ENCODE measurements around the gene MAML3. TPM values are rescaled to one million over a fixed set of nuclear protein-coding genes. Genes with fewer than 3 reads are reported as not detected.

Gene MAML3
- total RNA-seq, 1 donor from 2014 or later: 2.7 TPM

DNA sequence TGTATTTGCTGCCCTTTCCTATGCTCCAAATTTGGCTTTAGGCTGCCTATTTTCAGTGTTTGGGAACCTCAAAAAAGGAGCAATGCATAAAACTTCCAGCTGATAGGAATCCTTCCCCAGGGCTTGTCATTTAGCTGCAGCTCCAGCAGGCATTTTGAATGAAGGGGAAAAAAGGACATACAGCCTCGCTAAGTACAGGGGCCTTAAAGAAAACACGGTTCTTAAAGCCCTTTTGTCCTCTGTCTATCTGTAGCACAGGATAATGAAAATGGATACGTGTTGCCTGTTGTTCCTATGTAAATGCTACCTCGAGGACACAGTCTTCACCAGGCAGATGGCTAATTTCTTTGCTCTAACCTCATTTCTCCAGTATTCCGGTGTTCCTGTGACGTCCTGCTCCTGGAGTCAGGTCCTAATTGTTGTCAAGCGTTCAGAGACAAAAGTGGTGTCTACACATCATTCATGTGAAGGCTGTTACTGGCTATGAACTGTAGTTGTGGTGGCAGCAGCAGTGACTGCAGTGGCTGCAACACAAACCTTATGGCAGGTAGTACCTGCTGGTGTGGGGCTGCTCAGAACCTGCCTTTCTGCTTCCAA, 371.0 kb downstream of the MAML3 start:
- Histone ChIP-seq H3K27me3 (ENCODE audit: control insufficient read depth, insufficient read depth, low read length) (no peaks in the 10 kb centered on the region), H3K4me3 (ENCODE audit: low read depth, low read length) (no peak overlapping the region), H3K36me3 (ENCODE audit: control insufficient read depth, insufficient read depth, low read length) (no peaks in the 10 kb centered on the region)
- DNase-seq (ENCODE audit: low read depth): no peak
- TF ChIP-seq, protein P1, sequence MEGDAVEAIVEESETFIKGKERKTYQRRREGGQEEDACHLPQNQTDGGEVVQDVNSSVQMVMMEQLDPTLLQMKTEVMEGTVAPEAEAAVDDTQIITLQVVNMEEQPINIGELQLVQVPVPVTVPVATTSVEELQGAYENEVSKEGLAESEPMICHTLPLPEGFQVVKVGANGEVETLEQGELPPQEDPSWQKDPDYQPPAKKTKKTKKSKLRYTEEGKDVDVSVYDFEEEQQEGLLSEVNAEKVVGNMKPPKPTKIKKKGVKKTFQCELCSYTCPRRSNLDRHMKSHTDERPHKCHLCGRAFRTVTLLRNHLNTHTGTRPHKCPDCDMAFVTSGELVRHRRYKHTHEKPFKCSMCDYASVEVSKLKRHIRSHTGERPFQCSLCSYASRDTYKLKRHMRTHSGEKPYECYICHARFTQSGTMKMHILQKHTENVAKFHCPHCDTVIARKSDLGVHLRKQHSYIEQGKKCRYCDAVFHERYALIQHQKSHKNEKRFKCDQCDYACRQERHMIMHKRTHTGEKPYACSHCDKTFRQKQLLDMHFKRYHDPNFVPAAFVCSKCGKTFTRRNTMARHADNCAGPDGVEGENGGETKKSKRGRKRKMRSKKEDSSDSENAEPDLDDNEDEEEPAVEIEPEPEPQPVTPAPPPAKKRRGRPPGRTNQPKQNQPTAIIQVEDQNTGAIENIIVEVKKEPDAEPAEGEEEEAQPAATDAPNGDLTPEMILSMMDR (IDR thresholded peaks at IDR 0.05; ENCODE audit: insufficient read depth, low read length, poor library complexity, severe bottlenecking): no peak

DNA sequence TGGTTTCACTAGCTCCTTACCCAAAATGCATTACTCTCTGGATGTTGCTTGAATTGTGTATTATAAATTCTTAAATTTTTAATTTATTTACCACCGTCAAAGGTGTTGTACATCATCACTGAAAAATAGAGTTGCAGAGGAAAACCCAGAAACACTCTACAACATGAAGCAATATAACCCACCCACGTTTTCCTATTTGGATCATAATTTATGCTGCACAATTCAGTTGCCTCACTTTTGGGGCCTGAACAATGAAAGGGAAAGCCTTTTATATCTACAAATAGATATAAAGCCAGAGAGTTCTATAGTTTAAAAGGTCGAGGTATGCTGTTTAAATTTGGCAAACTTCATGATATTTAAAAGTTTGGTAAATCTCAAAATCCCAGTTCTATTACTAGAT, 372.9 kb downstream of the MAML3 start:
- DNase-seq (ENCODE audit: low read depth): no peak
- H3K36me3 ChIP-seq (ENCODE audit: control insufficient read depth, insufficient read depth, low read length): no peaks in the 10 kb centered on the region
- no peak overlapping the region for H3K4me3 ChIP-seq (ENCODE audit: low read depth, low read length)
- TF ChIP-seq, protein P1 (IDR thresholded peaks at IDR 0.05; ENCODE audit: insufficient read depth, low read length, poor library complexity, severe bottlenecking): no peak
- H3K27me3 ChIP-seq (ENCODE audit: control insufficient read depth, insufficient read depth, low read length): no peaks in the 10 kb centered on the region

DNA sequence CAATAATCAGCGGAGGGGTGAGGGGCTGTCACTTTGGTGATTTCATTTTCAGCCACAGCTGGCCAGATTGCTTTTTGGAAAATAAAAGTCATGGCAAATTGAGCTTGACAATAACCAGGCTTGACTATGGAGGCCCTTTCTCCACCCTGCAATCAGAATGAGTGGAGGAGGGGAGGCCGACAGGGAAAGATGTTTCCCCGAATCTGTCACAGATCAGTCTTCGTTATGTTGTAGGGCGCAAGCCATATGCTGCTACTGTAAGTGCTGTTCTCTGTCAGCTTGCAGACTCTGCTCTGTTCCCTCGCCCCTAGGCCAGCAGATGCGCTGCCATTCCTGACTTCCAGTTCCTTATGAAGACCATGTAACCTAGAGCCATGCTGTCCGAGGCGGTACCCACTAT, 374.3 kb downstream of the MAML3 start:
- TF ChIP-seq, protein P1 (IDR thresholded peaks at IDR 0.05; ENCODE audit: insufficient read depth, low read length, poor library complexity, severe bottlenecking): no peak

DNA sequence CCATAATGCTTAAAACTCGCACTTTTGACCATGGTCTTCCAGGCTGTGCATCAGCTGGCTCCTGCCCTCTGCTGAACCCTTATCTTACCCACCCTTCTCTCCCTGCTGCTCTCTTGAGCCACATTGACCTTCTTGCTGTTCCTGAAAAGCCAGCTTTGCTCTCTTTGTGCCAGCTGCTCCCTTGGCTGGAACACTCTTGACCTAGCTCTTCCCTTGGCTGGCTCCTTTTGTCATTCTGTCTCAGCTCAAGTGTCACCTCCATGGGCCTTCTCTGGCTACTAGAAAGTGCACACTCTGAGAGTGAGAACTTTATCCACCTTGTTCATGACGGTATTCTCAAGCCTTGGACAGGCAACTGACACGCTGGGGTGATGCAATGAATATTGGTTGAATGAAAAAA, 376.2 kb downstream of the MAML3 start:
- Histone ChIP-seq H3K27me3 (ENCODE audit: control insufficient read depth, insufficient read depth, low read length) (no peaks in the 10 kb centered on the region), H3K4me3 (ENCODE audit: low read depth, low read length) (no peak overlapping the region), H3K36me3 (ENCODE audit: control insufficient read depth, insufficient read depth, low read length) (no peaks in the 10 kb centered on the region)
- no peak for DNase-seq (ENCODE audit: low read depth)
- TF ChIP-seq, protein P1 (IDR thresholded peaks at IDR 0.05; ENCODE audit: insufficient read depth, low read length, poor library complexity, severe bottlenecking): no peak

More for the DNA sequence above, 374.3 kb downstream of the MAML3 start:
- DNase-seq (ENCODE audit: low read depth): no peak
- Histone ChIP-seq H3K4me3 (ENCODE audit: low read depth, low read length) (no peak overlapping the region), H3K27me3 (ENCODE audit: control insufficient read depth, insufficient read depth, low read length) (no peaks in the 10 kb centered on the region), H3K36me3 (ENCODE audit: control insufficient read depth, insufficient read depth, low read length) (no peaks in the 10 kb centered on the region)

DNA sequence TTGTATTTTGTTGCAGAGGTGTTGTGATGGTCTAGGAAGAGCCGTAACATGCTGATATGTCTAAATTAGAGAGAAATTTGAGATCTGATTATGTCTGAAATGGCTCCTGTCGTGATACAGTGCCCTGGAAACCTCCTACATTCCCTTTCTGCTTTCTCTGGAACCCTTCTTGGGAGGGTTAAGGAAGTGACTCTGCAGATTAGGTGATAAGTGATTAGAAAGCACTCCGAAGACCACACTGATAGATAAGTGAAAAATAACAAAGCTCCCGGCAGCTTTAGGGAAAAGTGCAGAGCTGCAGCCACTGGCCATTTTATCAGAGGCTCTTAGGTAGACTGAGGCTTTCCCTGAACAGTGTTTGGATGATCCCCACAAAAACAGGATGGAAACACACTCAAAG, 377.7 kb downstream of the MAML3 start:
- no peak overlapping the region for H3K4me3 ChIP-seq (ENCODE audit: low read depth, low read length)
- TF ChIP-seq, protein P1 (IDR thresholded peaks at IDR 0.05; ENCODE audit: insufficient read depth, low read length, poor library complexity, severe bottlenecking): no peak
- no peaks in the 10 kb centered on the region for H3K36me3 ChIP-seq (ENCODE audit: control insufficient read depth, insufficient read depth, low read length)
- H3K27me3 ChIP-seq (ENCODE audit: control insufficient read depth, insufficient read depth, low read length): no peaks in the 10 kb centered on the region
- no peak for DNase-seq (ENCODE audit: low read depth)

Measured in kidney epithelial cell (primary cell).